GM21367 (cell line): Measurements from ENCODE around the gene BMPR1A.
"Not testable (repeated sequence)": the region's sequence is repeated elsewhere in the genome, so short reads cannot be mapped to it uniquely, and the experiment has no call there.

ENCODE experiments used
- ATAC-seq: cut with Tn5 transposase; IDR thresholded peaks from one replicate; pipeline ENCODE4 v1.9.1; 2021; ENCODE audit not compliant: unreplicated experiment

Gene BMPR1A

DNA sequence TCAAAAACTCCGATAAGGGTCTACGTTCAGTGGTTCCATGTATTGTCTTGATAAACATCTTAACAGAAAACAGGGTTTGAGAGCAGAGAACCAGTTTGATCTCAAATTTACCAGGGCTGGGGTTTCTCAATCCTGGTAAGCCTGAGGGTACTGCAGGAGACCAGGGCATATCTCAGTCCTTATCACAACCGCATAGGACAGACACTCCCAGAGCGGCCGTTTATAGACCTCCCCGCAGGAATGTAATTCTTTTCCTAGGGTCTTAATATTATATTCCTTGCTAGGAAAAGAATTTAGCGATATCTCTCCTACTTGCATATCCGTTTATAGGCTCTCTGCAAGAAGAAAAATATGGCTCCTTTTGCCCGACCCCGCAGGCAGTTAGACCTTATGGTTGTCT is 196.3 kb downstream of the BMPR1A start:
- not testable (repeated sequence) for ATAC-seq

DNA sequence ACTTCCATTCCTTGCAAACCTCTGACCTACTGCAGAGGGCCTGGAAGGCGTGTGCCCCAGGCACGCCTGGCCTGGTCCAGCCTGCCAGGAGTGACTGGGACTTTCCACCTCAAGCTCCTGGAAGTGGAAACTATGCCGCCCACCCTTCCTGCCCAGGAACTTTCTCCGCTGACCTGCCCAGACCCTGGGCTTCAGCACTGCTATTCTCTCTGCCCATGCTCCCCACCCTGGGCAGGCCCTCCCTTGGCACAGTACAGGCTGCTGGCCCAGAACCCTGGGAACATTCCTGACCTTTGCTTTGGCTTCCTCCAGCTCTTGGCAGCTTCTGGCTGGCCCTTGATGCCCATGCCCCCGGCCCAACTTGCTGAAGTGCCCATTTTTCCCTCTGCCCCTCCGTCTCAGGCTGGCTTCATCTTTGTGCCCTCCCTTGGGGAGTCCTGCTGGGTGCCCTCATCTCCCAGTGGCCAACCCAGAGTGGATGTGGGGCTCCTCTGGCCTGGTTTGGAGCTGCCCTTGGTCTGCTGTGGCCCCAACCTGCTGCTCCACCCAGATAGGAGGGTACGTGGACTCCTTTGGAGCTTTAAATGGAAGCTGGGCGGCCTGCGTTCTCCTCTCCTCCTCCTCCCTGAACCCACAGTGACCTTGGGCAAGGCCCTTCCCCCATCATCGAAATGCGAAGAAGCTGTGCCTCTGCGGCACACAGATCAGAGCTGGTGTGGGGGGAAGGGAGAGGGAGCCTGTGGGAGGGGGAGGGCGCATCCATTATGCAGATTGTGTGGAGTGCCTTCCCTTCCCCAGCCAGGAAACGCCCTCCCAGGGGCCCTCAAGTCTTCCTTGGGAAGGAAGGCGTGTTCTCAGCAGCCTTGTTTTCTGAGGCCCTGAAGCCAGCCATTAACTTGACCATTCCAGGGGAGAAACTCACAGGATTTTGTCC is 197.6 kb downstream of the BMPR1A start:
- ATAC-seq, result no peak

DNA sequence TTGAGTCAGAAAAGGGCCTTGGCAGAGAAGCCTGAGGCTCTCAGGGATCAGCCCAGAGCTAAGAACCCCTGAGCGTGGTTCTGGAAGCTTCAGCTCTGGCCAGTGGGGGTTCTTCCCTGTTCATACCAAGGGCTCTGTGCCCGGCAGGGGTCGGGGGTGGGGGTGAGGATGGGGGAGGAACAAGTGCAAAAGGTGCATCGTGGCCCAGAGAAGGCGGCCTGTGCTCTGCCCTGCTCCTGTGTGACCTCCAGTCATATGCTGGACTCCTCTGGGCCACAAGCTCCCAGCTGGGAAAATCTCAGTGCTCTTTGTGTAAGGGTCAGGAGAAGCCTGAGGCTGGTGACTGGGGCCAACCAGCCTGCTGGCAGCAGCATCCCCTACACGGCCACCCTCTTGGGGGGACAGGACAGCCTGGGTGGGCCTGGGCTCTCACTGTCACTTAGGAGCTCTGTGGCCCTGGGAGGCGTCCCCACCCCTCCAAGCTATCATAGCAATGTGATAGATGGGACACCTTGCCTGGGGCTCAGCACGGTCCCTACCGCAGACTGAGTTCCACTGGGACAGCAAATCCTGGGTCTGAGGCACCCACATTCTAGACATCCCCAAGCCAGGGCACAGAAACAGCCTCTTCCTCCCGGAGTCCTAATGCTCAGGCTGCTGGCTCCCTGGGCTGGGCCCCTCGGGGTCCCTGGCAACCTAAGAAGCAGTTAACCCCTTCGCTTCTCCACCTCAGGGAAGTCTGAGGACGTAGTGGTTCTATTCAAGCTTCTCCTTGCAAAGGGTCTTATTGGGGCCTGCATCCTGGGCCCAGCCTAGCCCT is 198.5 kb downstream of the BMPR1A start:
- ATAC-seq, result no peak

DNA sequence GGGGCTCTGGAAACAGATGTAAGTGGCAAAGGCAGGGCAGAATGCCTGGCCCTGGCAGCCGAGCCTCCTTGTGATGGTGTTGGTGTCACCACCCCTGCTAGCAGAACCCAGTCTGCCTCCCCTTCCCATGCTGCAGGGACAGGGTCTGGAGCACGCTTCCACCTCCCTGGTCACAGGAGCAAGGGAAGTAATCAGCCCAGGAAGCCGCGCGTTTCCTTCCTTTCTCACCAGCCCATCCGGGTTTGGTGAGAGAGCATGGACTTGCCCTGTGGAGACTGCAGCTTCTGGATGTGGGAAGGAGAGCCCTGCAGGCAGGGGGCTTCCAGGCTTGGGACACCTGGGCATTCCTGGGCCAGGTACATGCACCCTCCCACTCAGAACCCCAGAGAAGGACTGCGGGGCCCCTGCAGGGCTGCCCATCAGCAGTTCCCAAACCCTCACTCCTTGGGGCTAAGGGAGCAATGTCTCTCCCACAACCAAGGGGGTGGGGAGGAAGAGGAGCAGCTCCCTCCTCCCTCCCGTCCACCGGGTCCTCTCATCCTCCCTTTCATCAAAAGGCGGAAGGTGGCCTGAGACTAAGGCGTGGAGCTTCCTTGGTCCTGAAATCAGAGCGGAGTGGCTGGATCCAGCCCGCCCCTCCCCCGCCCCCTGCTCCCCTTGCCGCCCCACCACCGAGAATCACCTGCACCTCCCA is 199.2 kb downstream of the BMPR1A start:
- ATAC-seq, result no peak

DNA sequence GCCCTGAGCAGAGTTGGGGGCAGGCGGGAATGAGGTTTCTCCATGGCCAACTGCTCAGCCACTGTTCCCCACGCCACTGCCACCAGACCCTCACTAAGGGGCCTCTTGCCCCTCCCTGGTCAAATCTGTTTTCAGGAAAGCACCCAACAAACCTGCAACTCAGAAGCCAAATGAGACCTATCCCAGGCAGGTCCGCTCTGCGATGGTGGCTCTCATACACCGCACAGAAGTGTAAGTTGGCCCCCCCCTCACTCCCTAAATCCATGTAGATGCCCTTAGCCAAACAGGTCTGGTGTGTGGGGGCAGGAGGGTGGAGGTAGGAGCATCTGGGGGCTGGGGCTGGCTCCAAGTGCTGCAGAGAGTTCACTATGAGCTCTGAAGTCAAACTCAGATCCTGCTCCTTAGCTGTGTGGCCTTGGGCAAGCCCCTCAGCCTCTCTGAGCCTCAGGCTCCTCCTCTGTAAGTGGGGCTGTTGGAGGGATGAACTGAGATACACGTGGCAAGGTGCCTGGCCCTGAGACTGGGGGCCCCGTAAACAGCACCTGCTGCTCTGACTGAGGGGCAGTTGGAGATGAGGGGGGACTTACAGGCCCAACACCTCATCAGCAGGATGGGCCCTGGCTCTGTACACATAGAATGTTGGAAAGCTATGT is 199.9 kb downstream of the BMPR1A start:
- no peak for ATAC-seq

DNA sequence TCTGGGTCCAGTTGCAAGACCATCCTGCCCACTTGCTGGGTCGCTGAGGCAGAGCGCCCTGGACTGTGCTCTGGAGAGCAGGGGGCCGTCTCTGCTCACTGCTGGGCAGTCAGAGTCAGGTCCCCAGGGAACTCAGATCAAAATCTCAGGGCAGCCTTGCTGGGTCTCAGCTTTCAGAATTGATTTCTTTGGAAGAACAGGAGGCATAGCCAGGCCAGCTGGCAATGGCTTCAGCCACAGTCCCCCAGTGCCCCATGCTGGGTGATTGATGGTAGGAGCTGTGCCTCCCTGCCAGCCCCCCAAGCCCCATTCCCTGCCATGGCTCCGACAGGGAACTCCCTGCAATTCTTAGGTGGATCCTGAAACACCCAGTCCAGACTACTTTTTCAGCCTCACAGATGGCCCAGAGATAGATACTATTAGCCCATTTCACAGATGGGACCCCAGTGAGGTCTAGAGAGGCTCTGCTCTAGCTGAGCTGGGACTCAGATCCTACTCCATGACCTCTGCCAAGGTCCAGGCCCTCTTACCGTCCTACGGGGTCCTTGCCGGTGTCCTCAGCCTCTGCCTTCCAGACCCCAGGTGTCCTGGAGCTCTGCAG is 200.5 kb downstream of the BMPR1A start:
- no peak for ATAC-seq

DNA sequence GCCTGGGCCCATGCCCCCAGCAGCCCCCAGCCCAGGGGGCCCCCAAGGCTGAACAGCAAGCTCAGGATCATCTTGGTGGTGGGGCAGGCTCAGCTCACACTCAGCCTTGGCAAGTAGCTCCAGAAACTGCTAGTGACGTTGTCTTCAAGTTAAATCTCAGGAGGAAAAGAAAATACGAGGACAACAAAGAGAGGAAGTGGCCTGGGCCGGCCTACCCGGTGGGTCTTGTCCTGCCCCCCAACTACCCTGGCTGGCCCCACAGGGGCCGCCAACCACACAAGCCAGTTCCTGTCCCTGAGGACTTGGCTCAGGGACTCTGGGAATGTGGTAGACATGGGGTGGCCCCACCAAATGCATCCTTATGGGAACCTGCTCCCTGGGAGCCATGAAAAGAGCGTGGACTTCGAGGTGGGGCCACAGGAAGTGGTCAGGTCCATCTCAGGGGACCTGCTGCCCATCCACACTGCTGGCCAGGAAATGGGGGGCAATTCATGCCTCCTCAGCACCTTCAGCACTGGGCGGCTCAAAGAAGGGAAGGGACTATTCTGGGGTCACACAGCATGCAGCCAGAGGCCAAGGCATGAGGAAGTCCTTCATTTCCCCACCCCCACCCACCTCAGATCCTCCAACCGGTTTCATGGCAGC is 201.2 kb downstream of the BMPR1A start, which contains the start of gene MMRN2:
TSS of gene MMRN2 (minus strand) at position 145 of the 645 bp plus-strand sequence. CDS start at position 71, 74 bp downstream.
- ATAC-seq, result no peak

DNA sequence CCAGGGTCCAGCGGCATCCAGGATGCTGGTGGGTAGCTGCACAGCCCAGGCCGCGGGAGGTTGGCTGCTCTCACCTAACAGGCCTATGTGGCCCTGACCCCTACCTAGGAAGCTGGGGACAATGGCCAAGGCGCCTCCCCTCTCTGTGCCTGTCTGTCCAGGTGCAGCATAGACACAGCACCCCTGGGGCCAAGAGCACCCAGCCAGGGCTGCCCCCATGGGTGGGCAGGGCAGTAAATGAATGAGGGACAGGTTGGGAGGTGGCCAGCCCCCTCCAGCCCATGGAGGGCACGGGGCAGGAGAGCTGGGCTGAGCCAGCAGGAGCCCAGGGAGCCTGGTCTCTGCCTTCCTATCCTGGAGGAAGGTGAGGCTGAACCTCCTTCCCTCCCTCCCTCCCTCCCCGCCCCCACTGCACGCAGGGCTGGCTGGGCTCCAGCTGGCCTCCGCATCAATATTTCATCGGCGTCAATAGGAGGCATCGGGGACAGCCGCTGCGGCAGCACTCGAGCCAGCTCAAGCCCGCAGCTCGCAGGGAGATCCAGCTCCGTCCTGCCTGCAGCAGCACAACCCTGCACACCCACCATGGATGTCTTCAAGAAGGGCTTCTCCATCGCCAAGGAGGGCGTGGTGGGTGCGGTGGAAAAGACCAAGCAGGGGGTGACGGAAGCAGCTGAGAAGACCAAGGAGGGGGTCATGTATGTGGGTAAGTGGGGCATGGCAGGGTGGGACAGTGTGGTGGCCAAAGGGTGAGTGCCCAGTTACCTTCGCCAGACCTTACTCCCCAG is 201.9 kb downstream of the BMPR1A start, which contains the start of gene SNCG:
TSS of gene SNCG (plus strand) at position 484 of the 785 bp plus-strand sequence. CDS start at position 583, 99 bp downstream.
- ATAC-seq, result no peak

DNA sequence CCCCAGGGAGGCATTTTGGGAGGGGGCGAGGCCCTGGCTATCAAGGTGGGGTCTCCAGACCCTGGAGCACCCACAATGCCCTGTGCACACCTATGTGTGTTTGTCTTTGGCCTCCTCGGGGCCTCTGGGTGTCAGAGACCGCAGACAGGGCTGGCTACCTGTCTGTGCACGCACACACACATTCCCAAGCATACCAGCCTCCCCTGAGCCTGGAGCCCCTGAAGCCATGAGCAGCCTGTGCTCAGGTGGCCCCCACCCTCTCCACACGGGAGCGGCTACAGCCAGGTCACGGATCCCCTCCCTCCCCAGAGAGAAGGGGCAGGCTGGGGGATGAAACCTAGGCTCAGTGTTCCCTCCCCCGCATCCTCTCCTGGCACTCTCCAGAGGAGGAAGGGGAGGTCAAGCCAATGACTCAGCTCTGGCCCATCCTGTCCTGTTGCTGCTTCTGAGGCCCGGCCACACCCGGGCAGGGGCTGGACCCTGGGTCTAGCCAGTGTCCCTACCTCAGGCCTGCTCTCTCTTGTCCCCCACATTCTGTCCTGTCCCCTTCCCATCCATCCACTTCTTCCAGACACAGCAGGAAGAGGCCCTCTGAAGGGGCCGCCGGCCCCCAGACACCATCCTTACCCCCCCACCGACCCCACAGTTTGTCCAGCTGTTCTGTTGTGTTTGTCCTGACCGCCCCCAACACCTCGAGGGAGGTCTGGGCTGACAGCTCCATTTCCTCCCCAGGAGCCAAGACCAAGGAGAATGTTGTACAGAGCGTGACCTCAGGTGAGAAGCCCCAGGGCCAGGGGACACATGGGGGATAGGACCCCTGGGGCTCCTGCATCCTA is 202.7 kb downstream of the BMPR1A start:
- ATAC-seq, result no peak

DNA sequence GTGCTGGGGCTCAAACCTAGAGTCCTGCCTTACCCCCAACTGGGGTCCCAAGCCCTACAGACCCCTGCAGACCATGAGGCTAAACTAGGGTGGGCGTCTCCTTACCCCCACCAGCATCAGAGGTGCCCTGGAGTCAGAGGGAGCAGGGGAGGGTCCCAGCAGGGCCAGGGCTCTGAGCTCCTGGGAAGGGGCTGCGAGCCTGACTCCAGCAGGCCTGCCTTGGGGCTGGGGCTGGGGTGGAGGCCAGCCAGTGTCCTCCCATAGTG is 203.3 kb downstream of the BMPR1A start:
- ATAC-seq, result no peak

DNA sequence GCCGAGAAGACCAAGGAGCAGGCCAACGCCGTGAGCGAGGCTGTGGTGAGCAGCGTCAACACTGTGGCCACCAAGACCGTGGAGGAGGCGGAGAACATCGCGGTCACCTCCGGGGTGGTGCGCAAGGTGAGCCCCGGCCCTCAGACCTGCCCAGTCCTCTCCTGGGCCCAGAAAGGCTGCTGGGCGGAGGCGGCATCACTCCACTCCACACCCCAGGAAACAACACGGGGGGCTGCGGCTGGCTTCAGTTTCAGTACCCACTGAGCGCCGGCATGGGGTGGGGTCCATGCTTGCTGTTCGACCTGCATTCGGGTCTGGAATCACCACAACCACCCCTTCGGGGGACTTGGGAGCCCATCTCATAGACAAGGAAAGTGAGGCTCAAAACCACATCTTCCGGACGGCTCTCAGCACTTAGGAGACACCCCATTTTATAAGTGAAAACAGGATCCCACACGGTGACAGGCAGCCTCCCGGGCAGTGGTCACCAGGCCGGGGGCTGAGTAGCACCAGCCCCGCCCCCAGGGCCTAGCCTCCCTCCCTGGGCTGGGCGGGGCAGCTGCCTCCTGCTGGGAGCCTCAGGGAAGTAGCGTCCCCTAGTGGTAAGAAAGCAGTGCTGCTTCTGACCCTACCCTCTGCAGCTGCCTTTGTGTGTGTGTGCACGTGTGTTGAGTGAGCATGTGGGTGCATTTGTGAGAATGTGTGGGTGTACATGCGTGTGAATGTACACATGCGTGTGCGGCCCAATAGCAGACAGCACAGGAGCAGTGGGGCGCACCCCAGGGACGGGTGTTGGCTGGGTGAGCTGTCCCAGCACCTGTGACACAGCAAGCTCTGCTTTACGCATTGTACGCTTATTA is 203.8 kb downstream of the BMPR1A start:
- ATAC-seq, result peak; percentile 61

DNA sequence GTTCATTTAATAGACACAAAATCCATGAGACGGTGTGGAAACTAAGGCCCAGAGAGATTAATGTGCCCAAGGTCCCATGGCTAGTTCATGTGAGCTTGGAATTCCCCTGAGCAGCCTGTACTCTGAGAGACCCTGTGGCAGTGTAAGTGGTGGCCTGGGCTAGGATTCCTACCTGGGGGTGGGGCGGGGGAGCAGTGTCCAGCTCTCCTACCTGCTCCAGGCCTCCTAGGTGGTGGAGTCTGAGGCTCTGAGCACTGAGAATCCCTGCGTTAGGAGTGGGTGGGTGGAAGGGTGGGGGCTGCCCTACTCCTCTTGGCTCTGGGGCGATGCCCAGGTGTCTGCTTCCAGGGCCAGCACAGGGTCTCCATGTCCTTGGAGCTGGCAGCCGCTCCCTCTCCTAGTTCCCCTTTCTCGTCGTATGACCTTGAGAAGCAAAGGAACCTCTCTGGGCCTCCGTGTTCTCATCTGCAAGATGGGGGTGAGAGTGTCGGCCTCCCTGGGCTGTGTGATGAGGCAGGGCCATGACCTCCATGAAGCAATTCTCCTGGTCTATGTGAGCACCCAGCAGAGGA is 204.5 kb downstream of the BMPR1A start:
- ATAC-seq, result no peak

DNA sequence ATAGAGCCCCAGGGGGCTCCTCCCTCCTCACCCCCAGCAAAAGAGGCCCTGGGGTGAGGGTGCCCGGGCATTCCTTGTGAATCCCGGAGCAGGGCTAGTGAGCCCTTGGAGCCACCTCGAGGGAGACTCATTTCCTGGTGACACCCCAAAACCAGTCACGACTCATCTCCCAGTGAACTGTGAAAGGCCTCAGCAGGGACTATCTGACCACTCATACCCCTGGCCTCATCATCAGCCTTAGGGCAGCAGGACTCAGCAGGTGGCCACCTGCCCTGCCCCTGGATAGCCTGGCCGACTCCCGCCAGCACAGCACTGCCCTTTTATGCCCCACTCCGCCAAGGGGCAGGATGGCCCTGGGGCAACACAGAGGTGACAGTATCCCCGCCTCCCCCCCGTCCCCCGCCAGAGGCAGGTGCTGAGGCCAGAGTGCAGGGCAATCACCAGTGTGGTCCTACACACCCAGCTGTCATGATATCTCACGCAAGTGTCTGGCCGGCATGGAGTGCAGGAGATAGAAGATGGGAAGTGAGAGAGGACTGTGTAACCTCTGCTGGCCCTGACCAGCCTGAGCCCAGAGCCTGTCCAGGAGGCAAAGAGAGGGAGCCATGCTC is 205.2 kb downstream of the BMPR1A start:
- ATAC-seq, result no peak

DNA sequence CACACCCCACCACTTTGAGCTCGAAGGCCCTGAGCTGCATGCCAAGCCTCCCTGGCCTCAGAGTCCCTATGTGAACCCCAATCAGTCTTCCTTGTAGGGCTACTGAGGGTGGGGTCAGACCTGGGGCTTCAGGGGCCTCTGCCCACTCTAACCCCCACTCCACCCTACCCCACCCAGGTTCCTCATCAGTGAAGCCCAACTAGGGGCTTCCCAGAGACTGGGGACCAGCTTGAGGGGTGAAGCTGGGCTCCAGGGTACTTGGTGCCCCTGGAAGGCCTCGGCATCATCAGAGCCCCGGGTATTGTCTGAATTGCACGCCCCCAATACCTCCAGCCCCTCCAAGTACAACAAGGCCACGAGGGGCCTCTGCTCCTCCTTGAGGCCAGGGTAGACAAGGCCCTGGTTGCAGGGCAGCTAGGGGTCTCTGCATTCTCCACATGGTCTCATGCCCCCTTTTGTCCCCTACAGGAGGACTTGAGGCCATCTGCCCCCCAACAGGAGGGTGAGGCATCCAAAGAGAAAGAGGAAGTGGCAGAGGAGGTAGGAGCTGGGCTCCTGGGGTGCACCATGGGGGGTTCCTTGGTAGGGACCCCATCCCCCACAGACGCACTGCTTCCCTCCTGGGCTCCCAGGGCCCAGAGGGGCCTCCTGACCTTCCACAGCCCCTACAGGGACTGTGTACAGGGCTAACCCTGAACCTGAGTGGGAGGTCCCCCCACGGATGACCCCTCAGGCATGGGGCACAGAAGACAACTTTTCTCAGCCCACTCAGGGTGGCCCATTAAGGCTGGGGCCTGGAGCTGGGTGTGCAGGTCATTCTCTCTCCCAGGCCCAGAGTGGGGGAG is 205.9 kb downstream of the BMPR1A start:
- ATAC-seq, result no peak

DNA sequence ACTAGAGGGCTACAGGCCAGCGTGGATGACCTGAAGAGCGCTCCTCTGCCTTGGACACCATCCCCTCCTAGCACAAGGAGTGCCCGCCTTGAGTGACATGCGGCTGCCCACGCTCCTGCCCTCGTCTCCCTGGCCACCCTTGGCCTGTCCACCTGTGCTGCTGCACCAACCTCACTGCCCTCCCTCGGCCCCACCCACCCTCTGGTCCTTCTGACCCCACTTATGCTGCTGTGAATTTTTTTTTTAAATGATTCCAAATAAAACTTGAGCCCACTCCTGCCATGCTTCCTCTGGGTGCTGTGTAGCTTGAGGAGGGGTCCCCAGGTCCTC is 206.5 kb downstream of the BMPR1A start:
- ATAC-seq, result no peak
